ENCODE results near the gene DUSP28.

- no peak for TF ChIP-seq CTCF (IDR thresholded peaks at IDR 0.05)
- TF ChIP-seq POLR2A (IDR thresholded peaks at IDR 0.05): no peak
These were observed 39.0 kb downstream of the DUSP28 start for GRCh38 chr2:240599141-240599583.

Measured in ovary (tissue), 3 donors.